ENCODE data around the gene AQP10.

- TF ChIP-seq POLR2A (IDR thresholded peaks at IDR 0.05) (peak in 1 of 3 donors; percentile 9), CTCF (IDR thresholded peaks at IDR 0.05) (peak; percentile 74 to 93 (median 82))
These were observed 14.3 kb downstream of the AQP10 start for GRCh38 chr1:154335025-154335714.

Data from body of pancreas (tissue), 4 donors.